GM19035 (cell line): Measurements from ENCODE around the gene SCAMP5.

Experiments
- ATAC-seq: cut with Tn5 transposase; IDR thresholded peaks from one replicate; pipeline ENCODE4 v1.9.1; 2021; ENCODE audit not compliant: unreplicated experiment

SCAMP5 gene

GRCh38 chr15:74976159-74976558, 19.2 kb upstream of the SCAMP5 start:
- ATAC-seq: no peak

- no peak for ATAC-seq
Observed at GRCh38 chr15:74977599-74977998, 17.8 kb upstream of the SCAMP5 start.

GRCh38 chr15:74978077-74978476, 17.3 kb upstream of the SCAMP5 start:
- ATAC-seq: no peak

- no peak for ATAC-seq
Observed at GRCh38 chr15:74978503-74978902, 16.9 kb upstream of the SCAMP5 start.

GRCh38 chr15:74982183-74982582, 13.2 kb upstream of the SCAMP5 start:
- ATAC-seq: no peak

- no peak for ATAC-seq
Observed at GRCh38 chr15:74983725-74984231, 11.6 kb upstream of the SCAMP5 start.

- ATAC-seq: no peak
Observed at GRCh38 chr15:74988007-74988800, 7.2 kb upstream of the SCAMP5 start.

- ATAC-seq: no peak
Observed at GRCh38 chr15:74989527-74989926, 5.8 kb upstream of the SCAMP5 start.

GRCh38 chr15:74992619-74993018, 2.7 kb upstream of the SCAMP5 start:
- no peak for ATAC-seq

GRCh38 chr15:74994236-74994635, 1.1 kb upstream of the SCAMP5 start:
- no peak for ATAC-seq

GRCh38 chr15:74994685-74995084, 678 bp upstream of the SCAMP5 start:
- no peak for ATAC-seq

- peak; percentile 7 for ATAC-seq
Observed at GRCh38 chr15:74995779-74996765, 709 bp downstream of the SCAMP5 start.

- no peak for ATAC-seq
Observed at GRCh38 chr15:74997141-74997540, 1.8 kb downstream of the SCAMP5 start.

- ATAC-seq: no peak
Observed at GRCh38 chr15:74997543-74997942, 2.2 kb downstream of the SCAMP5 start.

GRCh38 chr15:75001310-75001709, 5.9 kb downstream of the SCAMP5 start:
- ATAC-seq: no peak

GRCh38 chr15:75002398-75002797, 7.0 kb downstream of the SCAMP5 start:
- no peak for ATAC-seq

- no peak for ATAC-seq
Observed at GRCh38 chr15:75007216-75007615, 11.9 kb downstream of the SCAMP5 start.

- peak; percentile 46 for ATAC-seq
Observed at GRCh38 chr15:75008221-75008625, 12.9 kb downstream of the SCAMP5 start.

- ATAC-seq: peak; percentile 72
Observed at GRCh38 chr15:75008629-75009326, 13.4 kb downstream of the SCAMP5 start.

- no peak for ATAC-seq
Observed at GRCh38 chr15:75016431-75016830, 21.1 kb downstream of the SCAMP5 start.

GRCh38 chr15:75019916-75020315, 24.6 kb downstream of the SCAMP5 start:
- no peak for ATAC-seq
